ENCODE results near the gene CYGB.
A peak's percentile ranks its signal among the peaks of the same experiment; 100 is the strongest.
"Not testable (repeated sequence)": the region's sequence is repeated elsewhere in the genome, so short reads cannot be mapped to it uniquely, and the experiment has no call there.

Gene CYGB

GRCh38 chr17:76535788-76536510, 1.6 kb downstream of the CYGB start:
- DNase-seq: no peak

DNA sequence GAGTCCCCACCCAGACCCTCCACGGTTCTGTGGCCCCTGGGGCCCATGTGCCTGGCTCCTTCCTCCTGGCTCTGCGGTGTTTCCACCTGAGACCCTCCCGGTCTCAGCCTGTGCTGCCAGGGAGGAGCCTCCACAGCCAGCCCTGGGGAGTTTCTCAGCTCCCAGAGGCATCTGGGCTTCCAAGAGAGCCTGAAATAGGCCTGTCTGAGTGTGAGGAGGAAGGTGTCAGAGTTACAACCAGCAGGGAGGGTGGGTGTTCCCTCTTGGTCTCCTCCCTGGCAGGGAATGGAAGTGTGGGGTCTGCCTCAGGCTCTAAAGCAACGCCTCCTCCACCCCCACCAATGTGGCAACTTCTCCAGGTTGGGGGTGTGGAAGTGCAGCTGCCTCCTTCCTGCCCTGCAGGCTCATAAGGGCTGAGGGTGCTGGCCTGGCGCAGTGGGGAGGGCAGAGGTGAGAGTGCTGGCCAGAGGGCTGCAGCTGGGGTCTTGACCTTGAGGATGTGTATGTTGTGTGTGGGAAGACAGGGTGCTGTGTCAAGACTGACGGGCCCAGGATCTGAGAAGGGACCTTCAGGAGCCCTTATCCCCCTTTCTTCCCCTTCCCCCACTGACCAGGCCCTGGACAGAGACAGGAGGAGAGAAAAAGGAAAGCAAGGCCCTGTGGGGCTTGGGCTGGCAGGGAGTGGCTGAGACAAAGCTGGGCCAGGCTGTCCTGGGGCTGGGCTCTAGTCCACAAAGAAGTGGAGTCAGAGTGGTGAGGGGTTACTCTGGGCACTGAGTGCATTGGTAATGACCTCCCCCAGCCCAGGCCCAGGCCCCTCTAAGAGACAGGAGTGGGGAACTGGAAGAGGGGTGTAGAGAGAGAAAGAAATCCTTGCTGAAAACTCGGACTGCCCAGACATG, 2.4 kb downstream of the CYGB start:
- no peak for DNase-seq

DNA sequence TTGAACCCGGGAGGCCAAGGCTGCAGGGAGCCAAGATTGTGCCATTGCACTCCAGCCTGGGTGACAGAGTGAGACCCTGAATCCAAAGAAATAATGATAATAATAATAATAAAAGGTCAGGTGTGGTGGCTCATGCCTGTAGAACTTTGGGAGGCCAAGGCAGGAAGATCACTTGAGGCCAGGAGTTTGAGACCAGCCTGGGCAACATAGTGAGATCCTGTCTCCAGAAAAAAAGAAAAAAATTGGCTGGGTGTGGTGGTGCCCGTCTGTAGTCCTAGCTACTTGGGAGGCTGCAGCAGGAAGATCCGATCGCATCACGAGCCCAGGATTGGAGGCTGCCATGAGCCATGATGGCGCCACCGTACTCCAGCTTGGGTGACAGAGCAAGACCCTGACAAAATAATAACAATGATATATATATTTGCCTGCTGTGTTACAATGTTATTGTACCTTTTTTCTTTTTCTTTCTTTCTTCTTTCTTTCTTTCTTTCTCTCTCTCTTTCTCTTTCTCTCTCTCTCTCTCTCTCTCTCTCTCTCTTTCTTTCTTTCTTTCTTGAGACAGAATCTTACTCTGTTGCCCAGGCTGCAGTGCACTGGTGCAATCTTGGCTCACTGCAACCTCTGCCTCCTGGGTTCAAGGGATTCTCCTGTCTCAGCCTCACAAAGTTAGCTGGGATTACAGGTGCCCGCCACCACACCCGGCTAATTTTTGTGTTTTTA, 3.7 kb downstream of the CYGB start:
- not testable (repeated sequence) for DNase-seq

DNA sequence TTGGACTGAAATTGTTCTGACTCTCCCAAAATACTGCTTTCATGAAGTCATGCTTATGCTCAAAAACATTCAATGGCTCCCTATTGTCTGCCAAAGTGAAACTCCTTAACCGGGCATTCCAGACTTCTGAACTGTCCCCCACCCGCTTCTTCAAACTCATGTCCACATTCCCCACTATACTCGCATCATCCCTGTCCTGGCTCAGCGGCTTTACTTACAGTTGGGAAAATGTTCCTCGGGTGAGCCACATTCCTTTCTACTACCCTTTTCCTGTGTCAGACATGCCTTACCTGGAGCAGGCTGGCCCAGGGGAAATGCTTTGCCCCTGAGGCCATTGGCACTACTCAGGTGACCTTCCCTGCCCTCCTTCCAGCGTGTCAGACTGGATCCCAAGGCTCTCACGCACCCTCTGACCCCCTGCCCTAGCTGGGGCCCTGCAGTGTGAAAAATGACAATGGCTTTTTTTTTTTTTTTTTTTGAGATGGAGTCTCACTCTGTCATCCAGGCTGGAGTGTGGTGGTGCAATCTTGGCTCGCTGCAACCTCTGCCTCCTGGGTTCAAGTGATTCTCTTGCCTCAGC, 5.3 kb downstream of the CYGB start:
- DNase-seq: no peak

DNA sequence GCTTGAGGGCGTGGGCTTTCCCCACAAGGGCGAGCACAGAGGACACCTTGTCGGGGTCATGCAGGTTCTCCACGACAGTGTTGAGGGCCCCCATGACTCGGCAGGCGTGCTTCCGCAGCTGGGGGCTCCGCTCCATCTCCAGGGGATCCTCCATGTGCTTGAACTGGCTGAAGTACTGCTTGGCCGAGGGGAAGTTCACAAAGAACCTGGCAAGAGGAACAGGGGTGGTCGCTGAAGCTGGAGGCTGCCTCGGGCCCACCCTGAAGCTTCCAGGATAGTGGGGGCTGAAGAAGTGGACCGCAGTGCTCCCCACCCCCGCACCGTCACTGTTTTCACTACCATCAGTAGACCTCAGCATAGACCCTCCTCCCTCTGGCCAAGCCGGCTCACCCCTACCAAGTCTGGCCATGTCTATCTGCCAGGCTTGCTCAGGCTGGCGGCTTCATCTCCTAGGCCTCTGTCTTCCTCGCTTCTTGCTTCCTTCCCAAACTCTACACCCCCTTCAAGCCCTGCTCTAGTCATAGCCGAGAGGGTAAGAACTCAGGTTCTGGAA, 5.9 kb downstream of the CYGB start:
- DNase-seq: no peak

DNA sequence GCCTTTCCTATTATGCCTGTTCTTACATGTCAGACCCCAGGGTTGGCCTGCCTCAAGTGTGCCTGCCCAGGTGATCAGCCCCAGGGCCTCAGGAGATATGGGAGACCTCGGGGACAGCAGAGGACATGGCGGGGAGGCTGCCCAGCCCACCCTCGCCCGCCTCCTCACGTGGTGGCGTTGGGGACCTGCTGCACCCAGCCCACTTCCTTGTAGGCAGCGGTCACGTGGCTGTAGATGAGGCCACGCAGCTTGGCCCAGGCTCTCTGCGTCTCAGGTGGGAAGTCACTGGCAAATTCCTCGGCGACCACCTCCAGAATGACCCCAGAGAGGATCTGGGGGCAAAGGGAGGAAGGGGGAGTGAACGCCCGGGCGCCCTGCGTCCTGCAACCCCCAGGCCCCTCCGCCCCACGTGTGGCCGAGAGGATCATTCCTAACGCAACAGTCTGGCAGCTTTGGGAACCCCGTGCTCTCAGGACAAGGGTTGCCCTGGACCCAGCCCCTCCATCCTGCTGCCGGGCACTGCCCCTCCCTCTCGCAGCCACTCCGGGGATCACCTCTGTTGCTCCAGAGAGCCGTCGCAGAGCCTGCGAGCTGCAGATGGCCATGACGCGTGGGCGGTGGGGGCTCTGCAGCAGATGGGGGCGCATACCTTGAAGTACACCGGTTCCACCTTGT, 6.6 kb downstream of the CYGB start:
- DNase-seq: no peak

DNA sequence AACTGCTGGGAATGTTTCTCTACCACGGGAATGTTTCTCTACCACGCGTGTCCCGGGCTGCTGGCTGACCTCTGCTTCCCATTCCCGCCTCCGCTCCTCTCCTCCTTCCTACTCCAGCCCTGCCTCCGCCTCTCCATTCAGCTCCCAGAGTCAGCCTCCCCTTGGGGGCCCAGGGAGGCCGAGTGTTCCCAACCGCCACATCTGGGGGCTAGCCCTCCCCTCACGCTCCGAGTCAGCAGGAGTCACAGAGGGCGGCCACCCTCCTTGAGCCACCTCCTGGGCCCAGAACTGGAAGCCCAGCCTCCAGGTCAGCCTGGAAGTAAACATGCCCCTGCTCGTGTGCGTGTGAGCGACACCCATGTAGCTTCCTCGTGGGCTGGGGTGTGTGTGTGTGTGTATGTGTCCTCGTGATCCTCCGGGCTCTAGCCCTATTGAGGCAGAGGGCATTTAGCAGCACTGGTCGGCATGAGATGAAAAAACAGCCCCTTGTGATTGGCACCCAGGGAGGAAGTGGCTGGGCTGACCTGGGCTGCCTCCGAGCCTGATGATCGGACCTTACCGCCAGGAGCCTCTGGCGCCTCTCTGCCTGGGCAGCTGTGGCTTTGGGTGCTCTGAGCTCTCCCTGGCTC, 7.3 kb downstream of the CYGB start:
- no peak for DNase-seq

DNA sequence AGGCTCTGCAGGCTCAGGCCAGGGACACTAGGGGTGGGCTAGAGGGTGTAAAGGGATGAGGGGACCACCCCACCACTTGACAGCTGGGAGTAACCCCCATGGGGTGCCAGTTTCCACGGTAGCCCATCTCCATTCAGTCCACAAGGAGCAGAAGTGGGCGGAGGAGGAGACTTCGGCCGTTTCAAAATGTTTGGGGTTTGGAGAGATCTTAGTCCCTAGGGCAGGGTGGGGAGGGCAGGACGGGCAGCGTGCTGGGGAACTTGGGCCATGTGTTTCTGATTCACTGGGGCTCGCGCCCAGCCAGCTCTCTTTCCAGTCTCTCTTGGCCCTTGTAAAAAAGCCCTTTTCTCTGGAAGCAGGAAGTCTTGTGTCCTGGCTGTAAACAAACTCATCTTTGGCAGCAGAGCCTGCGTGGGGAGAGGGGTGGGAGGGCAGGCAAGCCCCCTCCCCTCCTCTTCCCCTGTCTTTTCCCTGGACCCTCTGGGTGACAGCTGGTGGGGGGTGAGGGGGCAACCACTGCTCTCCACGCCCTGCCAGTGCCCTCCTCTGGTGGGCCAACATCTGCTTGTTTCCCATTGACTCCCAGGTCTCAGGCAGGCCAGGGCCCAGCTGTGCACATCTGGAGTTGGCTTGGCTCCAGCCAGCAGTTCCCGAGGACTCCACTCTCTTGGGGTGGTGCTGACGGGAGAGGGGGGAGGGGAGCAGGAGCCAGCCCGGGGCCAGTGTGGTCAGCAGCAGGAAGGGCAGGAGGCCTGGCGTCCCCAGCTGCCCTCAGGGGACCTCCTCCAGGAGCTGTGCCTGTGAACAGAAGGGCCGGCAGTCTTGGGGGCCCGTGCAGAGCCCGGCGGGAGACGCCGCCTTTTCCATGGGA, 8.1 kb downstream of the CYGB start:
- DNase-seq: no peak

- no peak for DNase-seq
These were observed 8.8 kb downstream of the CYGB start for GRCh38 chr17:76528528-76529223.

- DNase-seq: no peak
These were observed 9.4 kb downstream of the CYGB start for GRCh38 chr17:76528156-76528527.

- no peak for DNase-seq
These were observed 9.9 kb downstream of the CYGB start for GRCh38 chr17:76527430-76528111.

GRCh38 chr17:76527016-76527415, 10.5 kb downstream of the CYGB start:
- DNase-seq: not testable (repeated sequence)

- DNase-seq: not testable (repeated sequence)
These were observed 12.0 kb downstream of the CYGB start for GRCh38 chr17:76525513-76525833.

GRCh38 chr17:76524598-76525512, 12.7 kb downstream of the CYGB start:
- no peak for DNase-seq

DNA sequence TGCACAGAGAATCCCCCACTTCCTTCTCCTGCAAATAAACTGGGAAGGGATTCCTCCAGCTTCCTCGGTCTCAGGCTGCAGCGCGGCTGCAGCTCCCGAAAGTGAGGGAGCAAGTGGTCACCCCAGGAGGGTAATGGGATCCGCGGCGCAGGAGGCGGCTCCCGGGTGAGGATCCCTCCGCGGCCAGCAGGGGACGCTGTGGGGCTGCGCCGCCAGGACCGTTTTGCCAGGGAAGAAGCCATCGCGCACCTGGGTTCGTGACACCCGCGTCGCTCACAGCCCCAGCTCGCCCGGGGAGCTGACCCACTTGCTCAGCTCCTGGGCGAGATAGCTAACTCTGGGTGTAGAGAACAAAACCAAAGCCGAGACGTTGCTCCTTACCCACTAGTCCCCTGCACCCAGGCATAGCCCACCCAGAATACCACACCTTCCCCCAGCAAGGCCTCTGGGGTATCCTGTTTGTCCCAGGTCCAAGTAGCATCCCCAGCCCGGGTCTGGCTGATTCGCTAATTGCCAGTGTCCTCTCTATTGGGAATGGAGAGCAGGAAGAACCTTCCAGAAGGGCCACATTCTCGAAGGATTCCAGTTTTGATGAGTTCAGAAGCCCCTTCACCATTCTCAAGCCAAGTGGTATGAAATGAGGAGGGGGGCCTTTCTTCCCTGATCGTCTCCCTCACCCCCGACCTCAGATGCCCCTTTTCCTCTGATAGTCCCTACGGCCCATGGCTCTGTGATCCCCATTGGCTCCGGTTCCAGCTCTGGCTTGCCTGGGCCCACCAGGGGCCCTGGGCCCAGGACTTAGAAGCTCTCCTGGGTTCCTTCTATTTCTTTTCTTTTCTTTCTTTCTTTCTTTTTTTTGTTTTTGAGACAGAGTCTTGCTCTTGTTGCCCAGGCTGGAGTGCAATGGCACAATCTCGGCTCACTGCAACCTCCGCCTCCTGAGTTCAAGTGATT, 14.1 kb downstream of the CYGB start:
- peak; percentile 42 for DNase-seq

- DNase-seq: not testable (repeated sequence)
These were observed 15.8 kb downstream of the CYGB start for GRCh38 chr17:76521683-76522082.

GRCh38 chr17:76521262-76521661, 16.2 kb downstream of the CYGB start:
- DNase-seq: no peak

Measured in NCI-H1092 treated with DMSO at 0.1 percent for 48 hours (cell line).